HG03457 (cell line): Measurements from ENCODE around the gene UBTD2.
A peak's percentile ranks its signal among the peaks of the same experiment; 100 is the strongest.
"Not testable (repeated sequence)": the region's sequence is repeated elsewhere in the genome, so short reads cannot be mapped to it uniquely, and the experiment has no call there.

Source experiments
- ATAC-seq: cut with Tn5 transposase; IDR thresholded peaks from one replicate; pipeline ENCODE4 v1.9.1; 2021; ENCODE audit warnings: moderate number of reproducible peaks; ENCODE audit not compliant: unreplicated experiment

The UBTD2 gene

DNA sequence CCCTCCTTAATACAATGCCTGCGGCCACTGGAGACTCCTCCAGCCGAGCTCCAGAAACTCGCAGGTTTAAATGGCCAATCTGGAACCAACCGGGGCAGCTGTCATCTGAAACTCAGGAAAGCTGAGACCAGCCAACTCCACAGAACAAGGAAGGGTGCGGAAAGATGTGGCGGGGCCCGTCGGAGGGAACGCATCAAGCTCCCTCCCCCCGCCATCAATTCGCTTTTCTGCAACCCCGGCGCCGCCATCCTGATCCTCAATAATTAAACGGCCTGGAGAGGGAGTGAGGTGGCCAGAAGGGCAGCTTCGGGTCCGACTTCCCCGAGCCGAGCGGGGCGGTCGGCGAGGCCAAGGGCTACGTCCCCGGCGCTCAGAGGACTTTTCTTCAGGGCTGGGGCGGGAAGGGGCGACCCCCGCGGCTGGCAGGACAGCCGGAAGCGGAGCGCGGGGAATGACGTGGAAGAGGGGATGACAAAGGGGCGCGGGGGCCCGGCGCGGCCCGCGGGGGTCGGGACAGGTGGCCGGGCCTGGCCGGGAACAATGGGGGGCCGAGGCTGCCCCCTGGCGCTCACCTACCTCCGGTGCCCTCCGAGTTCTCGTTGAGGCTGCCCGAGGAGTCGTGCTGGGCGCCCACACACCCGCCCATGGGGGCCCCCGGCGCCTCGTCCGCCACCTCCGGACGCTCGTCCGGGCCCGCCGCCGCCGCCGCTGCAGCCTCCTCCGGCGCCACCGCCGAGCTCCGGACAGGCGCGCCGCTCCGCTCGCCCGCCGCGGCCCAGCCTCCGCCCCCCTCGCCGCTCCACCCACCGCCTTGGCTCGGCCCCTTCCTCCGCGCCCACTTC is at the start of gene UBTD2:
Gene UBTD2 (minus strand): TSS at position 745 of the 842 bp plus-strand sequence. CDS start 99 bp downstream, at position 646.
- peak; percentile 81 for ATAC-seq

DNA sequence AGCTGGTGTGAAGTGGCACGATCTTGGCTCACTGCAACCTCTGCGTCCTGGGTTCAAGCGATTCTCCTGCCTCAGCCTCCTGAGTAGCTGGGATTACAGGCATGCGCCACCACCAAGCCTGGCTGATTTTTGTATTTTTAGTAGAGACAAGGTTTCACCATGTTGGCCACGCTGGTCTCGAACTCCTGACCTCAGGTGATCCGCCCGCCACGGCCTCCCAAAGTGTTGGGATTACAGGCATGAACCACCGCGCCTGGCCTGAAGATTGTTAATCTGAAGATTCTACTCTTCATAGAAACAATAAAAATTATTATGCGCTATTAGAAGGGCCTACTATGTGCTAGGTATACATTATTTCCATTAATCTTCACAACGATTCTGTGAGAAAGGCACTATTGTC is 43.3 kb upstream of the UBTD2 start:
- ATAC-seq: not testable (repeated sequence)

GRCh38 chr5:172325452-172325851 is 41.9 kb upstream of the UBTD2 start:
- no peak for ATAC-seq

DNA sequence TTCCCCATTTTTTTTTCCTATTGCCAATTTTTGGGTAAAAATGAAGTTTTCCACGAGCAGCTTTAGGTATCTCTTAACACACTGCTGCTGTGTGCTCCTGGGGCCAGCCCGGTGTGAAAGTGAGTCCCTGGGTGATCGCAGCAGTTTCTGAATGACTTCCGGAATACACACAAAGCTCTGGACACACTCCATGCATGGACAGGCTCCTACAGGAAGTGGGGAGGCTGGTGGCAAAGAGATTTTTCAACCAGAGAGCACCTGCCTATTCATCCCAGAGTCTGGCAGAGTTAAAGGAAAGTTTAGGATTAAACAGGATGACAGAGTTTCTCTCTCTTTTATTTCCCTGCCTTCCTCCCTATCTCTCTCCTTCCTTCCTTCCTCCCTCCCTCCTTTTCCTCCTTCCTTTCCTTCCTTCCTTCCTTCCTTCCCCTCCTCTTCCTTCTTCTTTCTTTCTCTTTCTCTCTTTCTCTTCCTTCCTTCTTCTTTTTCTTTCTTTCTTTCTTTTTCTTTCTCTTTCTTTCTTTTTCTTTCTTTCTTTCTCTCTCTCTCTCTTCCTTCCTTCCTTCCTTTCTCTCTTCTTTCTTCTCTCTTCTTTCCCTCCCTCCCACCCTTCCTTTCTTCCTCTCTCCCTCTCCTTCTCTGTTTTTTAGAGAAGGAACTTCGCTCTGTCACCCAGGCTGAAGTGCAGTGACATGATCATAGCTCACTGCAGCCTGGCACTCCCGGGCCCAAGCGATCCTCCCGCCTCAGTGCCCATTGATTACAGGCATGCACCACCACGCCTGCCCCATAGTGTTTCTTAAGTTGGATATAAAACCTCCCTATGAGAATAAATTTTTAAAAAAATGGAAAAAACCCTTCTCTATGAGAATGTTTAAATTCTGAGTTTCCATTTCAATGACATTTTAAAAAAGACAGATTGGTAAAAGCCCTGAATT is 38.7 kb upstream of the UBTD2 start:
- peak; percentile 79 for ATAC-seq

DNA sequence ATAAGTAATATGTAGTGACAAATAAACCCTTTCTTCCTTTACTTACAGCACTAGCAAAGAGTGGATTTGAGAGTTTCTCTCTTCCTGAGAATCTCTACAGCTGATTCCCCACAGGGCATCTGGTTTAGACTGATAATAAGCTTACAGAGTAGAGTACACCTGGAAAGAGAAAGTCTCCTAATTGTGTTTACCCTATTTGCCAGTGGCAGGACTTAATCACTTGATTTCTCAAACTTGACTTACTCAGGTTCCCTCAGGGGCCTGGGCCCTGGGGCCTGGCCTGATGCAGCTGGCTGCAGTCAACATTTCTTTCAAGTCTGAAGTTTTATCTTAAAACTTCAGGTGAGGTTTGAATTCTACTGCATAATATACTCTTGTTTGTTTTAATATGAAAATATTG is 38.0 kb upstream of the UBTD2 start:
- ATAC-seq: no peak

- ATAC-seq: no peak
Measured at GRCh38 chr5:172319708-172320441, 36.3 kb upstream of the UBTD2 start.

DNA sequence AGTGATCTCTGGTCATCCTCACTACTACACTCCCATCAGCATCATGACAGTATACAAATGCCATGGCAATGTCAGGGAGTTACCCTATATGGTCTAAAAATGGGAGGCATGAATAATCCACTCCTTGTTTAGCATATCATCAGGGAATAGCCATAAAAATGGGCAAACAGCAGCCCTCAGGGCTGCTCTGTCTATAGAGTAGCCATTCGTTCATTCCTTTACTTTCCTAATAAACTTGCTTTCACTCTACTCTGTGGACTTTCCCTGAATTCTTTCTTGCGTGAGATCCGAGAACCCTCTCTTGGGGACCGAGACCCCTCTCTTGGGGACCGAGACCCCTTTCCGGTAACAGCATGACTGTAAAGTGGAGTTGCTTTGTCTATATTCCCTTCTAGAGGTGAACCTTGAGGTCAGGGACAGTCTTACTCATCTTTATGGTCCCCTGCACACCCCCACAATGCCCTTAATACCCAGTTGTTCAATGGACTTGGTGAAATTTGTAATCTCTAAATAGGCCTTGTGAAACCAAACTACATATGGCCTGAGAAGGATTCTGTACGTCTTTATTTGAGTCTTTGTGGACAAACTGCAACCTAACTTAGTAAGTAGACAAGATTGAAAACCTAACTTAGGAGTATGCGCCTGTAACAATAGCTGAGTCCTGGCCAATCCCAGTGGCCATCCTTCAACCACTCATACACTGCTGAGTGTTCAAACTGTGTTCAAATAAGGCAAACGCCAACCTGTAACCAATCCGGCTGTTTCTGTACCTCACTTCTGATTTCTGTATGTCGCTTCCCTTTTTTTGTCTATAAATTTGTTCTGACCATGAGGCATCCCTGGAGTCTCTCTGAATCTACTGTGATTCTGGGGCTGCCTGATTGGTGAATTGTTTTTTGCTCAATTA is 32.3 kb upstream of the UBTD2 start:
- no peak for ATAC-seq

- no peak for ATAC-seq
Measured at GRCh38 chr5:172313915-172314314, 30.4 kb upstream of the UBTD2 start.

DNA sequence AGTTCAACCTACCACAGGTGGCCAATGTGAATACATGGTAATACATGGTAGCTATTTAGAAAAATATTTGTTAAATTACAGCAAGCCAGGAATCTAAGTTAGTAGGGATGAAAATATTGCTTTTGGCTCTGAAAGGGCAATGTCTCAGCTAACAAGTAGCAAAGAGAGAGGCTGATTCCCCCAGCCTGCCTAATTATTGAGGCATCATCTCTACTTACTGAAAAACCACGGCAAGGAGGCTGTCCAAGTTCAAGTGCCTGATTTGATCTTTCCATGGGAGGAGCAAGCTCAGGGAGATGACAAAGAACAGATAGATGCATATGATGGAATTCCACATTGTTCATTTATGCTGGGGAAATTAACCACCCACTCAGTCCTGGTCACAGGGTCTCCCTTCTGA is 28.7 kb upstream of the UBTD2 start:
- no peak for ATAC-seq

DNA sequence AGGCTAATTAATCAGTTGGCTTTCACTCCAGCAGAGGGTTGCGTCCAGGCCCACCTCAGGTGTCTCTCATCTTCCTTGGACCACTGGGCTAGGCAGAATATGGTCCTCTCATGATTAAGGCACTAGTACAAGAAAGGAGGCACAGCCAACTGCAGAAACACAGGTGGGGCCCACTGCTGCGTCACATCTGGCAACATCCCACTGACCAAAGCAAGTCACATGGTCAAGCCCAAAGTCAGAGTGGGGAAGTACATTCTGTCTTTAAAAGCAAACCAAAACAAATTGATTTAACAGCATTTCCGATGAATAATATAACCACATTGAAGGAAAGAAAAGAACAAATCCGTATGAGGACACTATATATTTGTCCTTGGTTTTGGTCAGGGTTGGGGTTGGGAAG is 28.0 kb upstream of the UBTD2 start:
- no peak for ATAC-seq

- ATAC-seq: no peak
Measured at GRCh38 chr5:172311026-172311425, 27.5 kb upstream of the UBTD2 start.

DNA sequence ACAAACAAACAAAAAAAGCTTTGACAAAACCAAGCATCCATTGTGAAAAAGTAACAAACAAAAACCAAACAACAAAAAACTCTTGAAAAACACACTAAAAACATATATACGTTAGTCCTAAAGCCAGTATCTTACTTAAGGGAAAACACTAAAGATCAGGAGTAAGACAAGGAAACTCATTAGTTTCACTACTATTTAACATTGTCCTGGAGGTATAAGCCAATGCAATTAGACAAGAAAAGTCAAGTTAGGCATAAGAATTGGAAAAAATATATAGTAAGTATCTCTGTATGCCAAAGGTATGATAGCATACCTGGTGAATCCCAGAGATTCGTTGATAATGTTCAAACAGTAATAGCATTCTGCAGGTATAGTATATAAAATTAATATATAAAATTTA is 21.8 kb upstream of the UBTD2 start:
- ATAC-seq: no peak

- no peak for ATAC-seq
Measured at GRCh38 chr5:172303572-172304335, 20.2 kb upstream of the UBTD2 start.

DNA sequence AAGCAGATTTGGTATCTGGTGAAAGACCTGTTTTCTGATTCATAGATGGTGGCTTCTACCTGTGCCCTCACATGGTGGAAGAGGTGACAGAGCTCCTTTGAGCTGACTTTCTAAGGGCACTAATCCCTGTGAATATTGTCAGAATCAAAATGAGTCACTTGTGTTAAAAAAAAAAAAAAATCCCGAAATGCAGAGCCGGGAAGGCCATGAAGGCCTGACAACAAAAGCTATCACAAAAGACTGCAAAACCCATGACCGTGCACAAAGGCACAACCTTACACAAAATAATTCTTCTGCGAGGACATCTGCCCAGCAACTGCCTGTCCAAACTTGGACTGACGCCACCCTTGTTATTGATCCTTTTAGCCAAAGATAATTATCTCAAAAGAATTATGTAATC is 19.6 kb upstream of the UBTD2 start:
- ATAC-seq: no peak

GRCh38 chr5:172302047-172302710 is 18.6 kb upstream of the UBTD2 start:
- no peak for ATAC-seq

DNA sequence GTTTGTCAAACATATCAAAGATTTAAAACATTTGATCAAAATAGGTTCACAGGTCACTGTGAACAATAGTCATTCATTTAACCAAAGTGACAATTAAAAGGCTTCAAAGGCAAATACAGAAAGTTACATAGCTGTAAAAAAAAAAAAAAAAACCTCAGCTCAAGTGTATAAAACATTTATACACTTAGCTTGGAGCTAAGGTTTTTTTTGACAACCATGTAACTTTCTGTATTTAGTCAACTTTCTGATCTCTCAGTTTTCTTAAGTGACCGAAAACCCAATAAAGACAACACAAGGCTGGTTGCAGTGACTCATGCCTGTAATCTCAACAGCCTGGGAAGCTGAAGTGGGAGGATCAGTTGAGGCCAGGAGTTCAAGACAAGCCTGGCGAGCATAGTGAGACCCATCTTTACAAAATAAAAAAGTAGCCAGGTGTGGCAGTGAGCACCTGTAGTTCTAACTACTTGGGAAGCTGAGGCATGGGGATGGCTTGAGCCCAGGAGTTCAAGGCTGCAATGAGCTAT is 16.4 kb upstream of the UBTD2 start:
- ATAC-seq: no peak

GRCh38 chr5:172294831-172295230 is 11.3 kb upstream of the UBTD2 start:
- no peak for ATAC-seq

DNA sequence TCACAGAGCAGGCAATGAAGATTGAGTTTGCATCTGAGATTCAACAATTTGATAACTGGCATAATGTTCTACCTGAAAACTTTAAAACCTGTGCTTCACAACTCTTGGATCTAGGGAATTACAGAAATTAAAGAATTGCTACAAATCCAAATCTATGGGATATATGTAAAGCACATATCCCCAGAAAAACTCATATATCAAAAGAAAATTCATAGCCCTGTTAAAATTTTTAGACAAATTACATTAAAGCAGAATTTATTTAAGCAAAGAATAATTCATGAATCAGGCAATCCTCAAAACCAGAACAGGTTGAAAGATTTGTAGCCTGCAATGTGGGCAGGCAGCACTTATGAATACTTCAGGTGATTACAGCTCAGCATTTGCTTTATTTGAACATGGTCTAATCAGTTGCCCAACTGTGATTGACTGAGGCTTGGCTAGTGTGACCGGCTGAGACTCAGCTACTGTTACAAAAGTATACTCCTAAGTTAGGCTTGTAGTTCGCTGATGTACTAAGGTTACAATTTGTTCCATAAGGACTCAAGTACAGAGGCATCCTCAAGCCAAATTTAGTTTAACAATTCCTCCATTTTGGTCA is 10.3 kb upstream of the UBTD2 start:
- no peak for ATAC-seq
